ENCODE data around the gene KIFC3. TPM values are rescaled to one million over a fixed set of nuclear protein-coding genes. Genes with fewer than 3 reads are reported as not detected.

Gene KIFC3
- total RNA-seq, 1 donor: 40.5 TPM

- no peaks in the 10 kb centered on the region for H3K27me3 ChIP-seq (ENCODE audit: insufficient read depth, low read length)
- no peaks in the 10 kb centered on the region for H3K79me2 ChIP-seq (ENCODE audit: insufficient read depth, low read length)
- H3K9me3 ChIP-seq (ENCODE audit: low read depth, low read length): no peaks in the 10 kb centered on the region
- H3K4me3 ChIP-seq (ENCODE audit: insufficient read depth, low read length): peak overlapping the region; percentile 25
- peak overlapping the region; percentile 12 for H2AFZ ChIP-seq (ENCODE audit: low read length)
- no peaks in the 10 kb centered on the region for H4K20me1 ChIP-seq (ENCODE audit: insufficient read depth, low read length)
- H3K4me1 ChIP-seq (ENCODE audit: insufficient read depth, low read length): peaks cover 26% of the 10 kb centered on the region
- no peaks in the 10 kb centered on the region for H3K36me3 ChIP-seq (ENCODE audit: insufficient read depth, low read length)
- peak overlapping the region; percentile 66 for H3K4me2 ChIP-seq (ENCODE audit: insufficient read depth, low read length)
- no peak for TF ChIP-seq CTCF (IDR thresholded peaks at IDR 0.05; ENCODE audit: extremely low read depth, low read depth, low read length)
- no peak for DNase-seq (ENCODE audit: insufficient read length, low spot score, missing footprints)
- no peak overlapping the region for H3K27ac ChIP-seq (ENCODE audit: low read depth, low read length)
These were observed 6.4 kb upstream of the KIFC3 start for GRCh38 chr16:57808589-57809228.

GRCh38 chr16:57807968-57808528 lies 5.8 kb upstream of the KIFC3 start:
- Histone ChIP-seq H3K4me1 (ENCODE audit: insufficient read depth, low read length) (peaks cover 26% of the 10 kb centered on the region), H3K4me3 (ENCODE audit: insufficient read depth, low read length) (peak overlapping the region; percentile 25), H3K9me3 (ENCODE audit: low read depth, low read length) (no peaks in the 10 kb centered on the region), H3K4me2 (ENCODE audit: insufficient read depth, low read length) (peak overlapping the region; percentile 66), H4K20me1 (ENCODE audit: insufficient read depth, low read length) (no peaks in the 10 kb centered on the region), H3K27me3 (ENCODE audit: insufficient read depth, low read length) (no peaks in the 10 kb centered on the region), H2AFZ (ENCODE audit: low read length) (peak overlapping the region; percentile 4), H3K79me2 (ENCODE audit: insufficient read depth, low read length) (no peaks in the 10 kb centered on the region), H3K27ac (ENCODE audit: low read depth, low read length) (peak overlapping the region; percentile 29), H3K36me3 (ENCODE audit: insufficient read depth, low read length) (no peaks in the 10 kb centered on the region)
- no peak for TF ChIP-seq CTCF (IDR thresholded peaks at IDR 0.05; ENCODE audit: extremely low read depth, low read depth, low read length)
- peak; percentile 96 for DNase-seq (ENCODE audit: insufficient read length, low spot score, missing footprints)

- Histone ChIP-seq H3K36me3 (ENCODE audit: insufficient read depth, low read length) (no peaks in the 10 kb centered on the region), H4K20me1 (ENCODE audit: insufficient read depth, low read length) (no peaks in the 10 kb centered on the region), H3K9me3 (ENCODE audit: low read depth, low read length) (no peaks in the 10 kb centered on the region), H3K4me2 (ENCODE audit: insufficient read depth, low read length) (peak overlapping the region; percentile 66), H3K27ac (ENCODE audit: low read depth, low read length) (peak overlapping the region; percentile 29), H3K4me3 (ENCODE audit: insufficient read depth, low read length) (no peak overlapping the region), H3K4me1 (ENCODE audit: insufficient read depth, low read length) (peaks cover 28% of the 10 kb centered on the region), H2AFZ (ENCODE audit: low read length) (no peak overlapping the region), H3K27me3 (ENCODE audit: insufficient read depth, low read length) (no peaks in the 10 kb centered on the region), H3K79me2 (ENCODE audit: insufficient read depth, low read length) (no peaks in the 10 kb centered on the region)
- no peak for TF ChIP-seq CTCF (IDR thresholded peaks at IDR 0.05; ENCODE audit: extremely low read depth, low read depth, low read length)
- no peak for DNase-seq (ENCODE audit: insufficient read length, low spot score, missing footprints)
These were observed 5.1 kb upstream of the KIFC3 start for GRCh38 chr16:57807252-57807967.

GRCh38 chr16:57805176-57805575 lies 2.9 kb upstream of the KIFC3 start:
- TF ChIP-seq CTCF (IDR thresholded peaks at IDR 0.05; ENCODE audit: extremely low read depth, low read depth, low read length): no peak
- Histone ChIP-seq H3K9me3 (ENCODE audit: low read depth, low read length) (no peaks in the 10 kb centered on the region), H3K4me1 (ENCODE audit: insufficient read depth, low read length) (peaks cover 36% of the 10 kb centered on the region), H4K20me1 (ENCODE audit: insufficient read depth, low read length) (peaks cover 10% of the 10 kb centered on the region), H3K4me2 (ENCODE audit: insufficient read depth, low read length) (no peak overlapping the region), H2AFZ (ENCODE audit: low read length) (no peak overlapping the region), H3K27me3 (ENCODE audit: insufficient read depth, low read length) (no peaks in the 10 kb centered on the region), H3K79me2 (ENCODE audit: insufficient read depth, low read length) (peaks cover 16% of the 10 kb centered on the region), H3K36me3 (ENCODE audit: insufficient read depth, low read length) (no peaks in the 10 kb centered on the region), H3K4me3 (ENCODE audit: insufficient read depth, low read length) (no peak overlapping the region), H3K27ac (ENCODE audit: low read depth, low read length) (no peak overlapping the region)
- no peak for DNase-seq (ENCODE audit: insufficient read length, low spot score, missing footprints)

Measured in osteoblast (primary cell).